DMS53 treated with DMSO at 0.1 percent for 48 hours (cell line): ENCODE measurements around the gene TSPAN3.

Experiments
- DNase-seq: peaks from one replicate; lab custom pipeline; 2025; ENCODE audit not compliant: unreplicated experiment; lab: John Stamatoyannopoulos, UW

TSPAN3 gene

DNA sequence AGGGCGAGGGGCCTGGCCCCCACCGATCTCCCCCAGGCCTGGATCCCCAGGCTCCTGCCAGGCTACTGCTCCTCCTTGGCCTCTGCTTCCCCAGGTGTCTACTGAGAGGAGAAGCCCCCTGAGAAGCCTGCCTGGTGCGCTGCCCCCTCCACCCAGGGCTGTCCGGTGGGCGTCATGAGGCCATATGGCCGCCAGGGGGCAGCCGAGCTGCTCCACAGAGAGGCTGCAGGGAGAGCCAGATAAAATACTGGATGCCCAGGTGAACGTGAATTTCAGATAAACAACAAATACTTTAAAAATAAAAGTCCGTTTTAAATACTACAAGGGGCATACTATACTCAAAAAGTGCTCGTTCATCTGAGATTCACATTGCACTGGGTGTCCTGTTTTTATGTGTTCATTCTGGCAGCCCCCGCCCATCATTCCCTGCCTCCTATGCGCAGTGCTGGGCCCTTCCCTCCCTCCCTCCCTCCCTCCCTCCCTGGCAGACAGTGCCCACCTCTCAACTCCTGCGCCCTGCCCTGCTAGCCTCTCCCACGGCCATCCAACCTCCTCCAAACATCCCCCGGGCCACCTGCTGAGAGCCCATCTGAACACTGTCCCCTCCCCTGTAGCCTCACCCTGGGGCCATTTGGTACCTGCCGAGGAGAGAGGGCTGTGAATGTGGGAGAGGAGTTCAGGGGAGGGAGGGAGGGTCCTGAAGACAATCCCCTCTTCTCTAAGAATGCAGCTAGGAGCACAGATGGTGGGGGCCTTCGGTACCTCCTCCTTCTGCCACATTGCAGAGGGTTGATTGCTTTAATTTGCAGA, 46.4 kb downstream of the TSPAN3 start:
- DNase-seq = no peak

DNA sequence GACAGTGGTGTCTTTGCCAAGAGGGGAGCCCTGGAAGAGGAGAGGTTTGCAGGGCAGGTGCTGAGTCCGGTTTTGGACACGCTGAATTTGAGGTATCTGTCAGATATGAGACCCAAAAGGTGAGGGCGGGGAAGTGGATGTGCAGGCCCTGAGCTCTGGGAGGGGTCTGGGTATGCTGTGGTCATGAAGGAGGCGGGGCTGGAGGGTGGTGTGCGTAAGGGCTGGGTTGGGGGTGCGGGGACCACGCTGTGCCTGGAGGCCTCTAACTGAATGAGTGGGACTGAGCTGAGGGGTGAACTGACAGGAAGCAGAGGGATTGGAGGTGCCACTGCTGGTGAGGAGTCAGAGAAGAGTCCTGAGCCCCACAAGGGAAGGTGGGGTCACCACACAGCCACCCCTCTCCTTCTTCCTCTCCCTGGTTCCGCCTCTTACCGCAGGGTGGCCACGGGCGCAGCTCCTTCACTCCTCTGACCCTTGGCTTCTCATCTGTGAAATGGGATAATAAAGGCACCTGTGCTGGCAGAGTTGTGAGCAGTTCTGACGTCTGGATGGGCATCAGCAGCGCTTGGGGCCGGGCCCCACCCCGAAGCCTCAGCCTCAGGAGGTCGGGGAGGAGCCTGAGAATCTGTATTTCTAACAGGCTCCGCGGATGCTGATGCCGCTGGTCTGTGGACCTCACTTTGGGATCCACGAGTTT, 47.2 kb downstream of the TSPAN3 start:
- no peak for DNase-seq

DNA sequence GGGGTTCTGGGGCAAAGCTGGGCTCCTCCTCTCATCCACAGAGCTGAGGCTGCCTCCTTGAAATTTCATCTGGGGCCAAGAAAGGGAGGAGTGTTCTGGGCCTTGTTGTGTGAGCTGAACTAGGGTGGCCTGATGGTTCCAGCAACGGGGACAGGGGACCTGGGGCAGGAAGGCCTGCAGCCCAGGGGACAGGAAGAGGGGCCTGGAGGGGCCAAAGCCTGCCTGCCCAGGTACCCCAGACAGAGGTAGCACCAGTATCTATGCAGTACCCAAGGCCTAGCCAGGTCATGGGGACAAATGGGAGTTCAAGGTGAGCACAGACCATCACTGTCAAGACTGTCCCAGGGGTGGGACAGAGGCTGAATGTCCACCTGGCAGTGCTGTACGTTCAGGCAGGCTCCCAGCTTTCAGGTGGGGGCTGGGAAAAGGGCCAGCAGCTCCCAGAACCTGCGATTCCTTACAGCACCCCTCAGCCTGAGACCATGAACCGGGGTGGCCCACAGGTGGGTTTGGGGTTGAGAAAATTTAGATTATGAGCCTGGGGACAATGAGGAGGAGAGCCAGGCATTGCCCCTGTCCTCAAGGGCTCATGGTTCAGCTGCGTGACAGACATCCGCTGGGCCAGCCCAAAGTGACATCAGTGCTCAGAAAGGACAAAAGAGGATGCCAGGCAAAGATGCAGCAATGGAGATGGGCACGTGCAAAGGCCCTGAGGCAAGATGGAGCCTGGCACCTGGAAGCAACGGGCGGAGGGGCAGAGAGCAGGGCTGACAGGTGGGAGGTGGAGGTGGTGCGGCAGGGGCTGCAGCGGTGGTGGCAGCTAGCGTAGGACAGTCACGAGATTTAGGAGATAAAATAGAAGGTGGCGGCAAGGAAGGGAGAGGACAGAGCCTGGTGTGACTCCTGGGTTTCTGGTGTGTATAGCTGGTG, 48.0 kb downstream of the TSPAN3 start:
- DNase-seq = no peak

DNA sequence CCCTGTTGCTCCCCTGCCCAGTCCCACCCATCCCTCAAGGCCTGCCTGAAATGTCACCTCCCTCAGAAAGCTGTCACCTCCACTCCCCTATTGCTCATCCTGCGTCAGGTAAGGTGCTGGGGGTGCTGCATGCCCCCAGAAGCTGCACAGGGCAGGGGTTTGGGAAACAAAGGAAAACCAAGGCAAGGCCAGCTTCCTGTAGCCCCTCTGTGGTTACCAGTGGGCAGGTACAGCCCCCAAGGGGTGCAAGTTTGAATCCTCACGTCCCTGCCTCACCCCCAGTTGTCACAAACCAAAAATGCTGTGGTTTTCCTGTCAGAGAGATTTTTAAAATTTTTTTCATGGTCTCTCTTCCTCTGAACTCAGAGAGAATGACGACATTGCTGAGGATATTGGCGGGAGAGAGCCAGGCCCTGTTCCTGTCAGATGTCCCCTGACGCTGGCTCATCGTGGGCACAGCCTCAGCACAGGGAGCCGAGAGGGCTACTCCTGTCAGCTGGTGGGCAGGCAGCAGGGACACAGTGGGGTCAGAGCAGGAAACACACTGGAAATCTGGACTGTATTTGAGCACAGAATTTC, 49.0 kb downstream of the TSPAN3 start:
- no peak for DNase-seq

DNA sequence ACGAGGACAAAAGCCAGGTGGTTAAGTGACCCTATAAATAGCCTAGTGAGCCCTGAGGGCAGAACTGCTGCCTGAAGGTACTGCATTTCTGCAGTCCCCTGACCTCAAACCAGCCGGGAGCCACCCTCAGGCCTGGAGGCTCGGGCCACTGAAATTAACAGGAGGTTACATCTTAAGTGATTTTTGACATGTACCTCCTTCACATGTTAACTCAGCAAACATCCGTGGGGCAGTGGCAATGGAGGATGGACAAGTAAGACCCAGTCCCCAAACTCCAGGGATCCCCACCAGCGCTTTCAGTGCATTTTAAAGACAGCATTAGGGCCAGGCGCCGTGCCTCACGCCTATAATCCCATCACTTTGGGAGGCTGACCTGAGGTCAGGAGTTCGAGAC, 49.8 kb downstream of the TSPAN3 start:
- no peak for DNase-seq

DNA sequence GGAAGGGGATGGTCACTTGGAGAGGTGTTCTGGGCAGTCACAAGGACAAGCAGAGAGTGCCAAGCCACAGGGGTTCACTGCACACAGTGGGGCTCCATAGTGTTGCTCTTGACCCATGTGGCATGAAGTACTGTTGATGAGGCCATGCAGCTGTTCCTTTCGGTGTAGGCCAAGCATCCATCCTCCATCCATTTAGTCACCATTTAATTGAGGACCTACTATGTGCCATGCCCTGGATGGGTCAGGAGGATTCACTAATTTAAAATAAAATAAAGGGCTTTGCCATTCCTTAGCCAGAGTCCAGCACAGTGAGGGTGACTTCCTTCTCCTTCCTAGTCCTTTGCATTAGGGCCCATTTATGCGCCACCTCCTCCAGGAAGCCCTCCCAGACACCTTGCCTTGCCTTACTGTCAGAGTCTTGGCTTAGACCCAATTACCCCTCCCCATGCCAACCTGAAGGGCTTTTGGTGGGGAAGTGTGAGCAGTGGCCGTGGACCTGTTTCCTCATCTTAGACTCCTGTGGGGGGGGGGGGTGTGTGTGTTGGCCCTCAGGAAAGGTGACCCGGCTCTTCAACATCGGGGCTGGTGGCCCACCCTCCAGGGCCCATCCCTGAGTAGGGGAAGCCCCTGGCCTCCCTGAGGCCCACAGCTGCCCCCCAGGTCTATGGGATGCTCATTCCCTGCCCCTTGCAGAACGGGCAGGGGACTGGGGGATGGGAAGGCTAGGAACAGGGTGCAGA, 50.4 kb downstream of the TSPAN3 start:
- no peak for DNase-seq

DNA sequence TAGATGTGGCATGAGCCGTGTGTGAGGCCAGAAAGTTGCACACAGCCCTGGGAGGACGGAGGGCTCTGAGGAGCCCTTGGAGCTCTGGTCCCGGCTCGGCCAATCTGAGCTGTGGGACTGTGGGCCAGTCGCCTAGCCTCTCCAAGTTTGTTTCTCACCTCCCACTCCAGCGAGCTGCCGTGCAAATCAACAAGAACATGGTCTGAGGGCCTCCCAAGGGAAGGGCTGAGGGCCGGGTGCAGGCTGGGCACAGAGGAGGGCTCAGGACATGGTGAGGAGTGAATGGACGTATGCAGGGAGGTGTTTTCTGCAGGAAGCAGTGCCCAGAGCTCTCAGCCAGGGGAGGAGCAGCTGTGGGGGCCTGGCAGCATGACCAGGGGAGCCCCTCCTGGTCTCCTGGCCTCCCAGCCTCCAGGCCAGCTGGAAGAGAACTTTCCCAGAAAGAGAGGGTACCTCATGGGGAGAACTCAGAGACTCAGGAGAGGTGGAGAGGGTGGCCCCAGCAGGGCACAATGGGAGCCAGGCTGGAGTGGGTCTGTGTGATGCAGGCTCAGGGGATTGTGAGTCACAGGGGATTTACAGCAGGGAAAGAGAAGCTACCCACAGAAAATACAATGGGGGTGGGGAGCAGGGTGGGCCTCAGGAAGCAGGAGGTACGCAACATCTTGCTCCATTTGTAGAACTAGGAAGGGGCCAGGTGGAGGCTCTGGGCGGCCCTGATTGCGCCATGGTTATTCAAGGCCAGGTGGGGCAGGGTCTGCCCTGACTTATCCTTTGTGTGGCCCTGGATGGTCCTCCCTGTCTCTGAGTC, 51.2 kb downstream of the TSPAN3 start:
- DNase-seq = no peak

DNA sequence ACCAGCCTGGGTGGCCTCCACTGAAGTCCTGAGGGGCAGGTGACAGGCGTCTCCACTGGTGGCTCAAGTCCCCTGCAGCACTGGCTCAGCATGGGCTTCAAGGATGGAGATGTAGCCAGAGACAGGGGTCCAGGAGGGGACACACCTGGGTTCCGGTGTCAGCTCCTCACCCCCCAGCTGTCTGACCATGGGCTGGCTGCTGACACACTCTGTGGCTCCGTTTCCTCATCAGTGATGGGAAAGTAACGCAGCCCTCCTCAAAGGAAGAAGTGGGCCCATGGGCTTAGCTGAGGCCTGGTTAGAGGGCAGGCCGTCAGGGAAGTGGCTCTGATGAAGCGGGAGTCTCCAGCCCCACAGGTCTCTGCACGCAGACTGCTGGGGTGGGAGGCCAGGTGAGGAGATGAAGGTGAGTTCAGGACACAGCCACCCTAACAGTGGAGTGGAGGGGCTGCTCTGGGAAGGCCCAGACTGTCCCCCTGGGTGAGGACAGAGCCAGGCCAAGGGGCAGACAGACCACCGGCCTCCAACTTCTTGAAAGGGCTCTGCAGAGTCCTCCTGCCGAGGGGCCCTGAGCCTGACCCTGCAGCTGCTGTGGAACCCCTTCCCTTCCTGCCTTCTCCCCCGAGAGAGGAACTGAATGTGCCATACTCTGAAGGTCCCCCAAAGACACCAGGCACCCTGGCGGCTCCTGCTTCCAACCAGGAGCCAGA, 52.0 kb downstream of the TSPAN3 start:
- DNase-seq = no peak

DNA sequence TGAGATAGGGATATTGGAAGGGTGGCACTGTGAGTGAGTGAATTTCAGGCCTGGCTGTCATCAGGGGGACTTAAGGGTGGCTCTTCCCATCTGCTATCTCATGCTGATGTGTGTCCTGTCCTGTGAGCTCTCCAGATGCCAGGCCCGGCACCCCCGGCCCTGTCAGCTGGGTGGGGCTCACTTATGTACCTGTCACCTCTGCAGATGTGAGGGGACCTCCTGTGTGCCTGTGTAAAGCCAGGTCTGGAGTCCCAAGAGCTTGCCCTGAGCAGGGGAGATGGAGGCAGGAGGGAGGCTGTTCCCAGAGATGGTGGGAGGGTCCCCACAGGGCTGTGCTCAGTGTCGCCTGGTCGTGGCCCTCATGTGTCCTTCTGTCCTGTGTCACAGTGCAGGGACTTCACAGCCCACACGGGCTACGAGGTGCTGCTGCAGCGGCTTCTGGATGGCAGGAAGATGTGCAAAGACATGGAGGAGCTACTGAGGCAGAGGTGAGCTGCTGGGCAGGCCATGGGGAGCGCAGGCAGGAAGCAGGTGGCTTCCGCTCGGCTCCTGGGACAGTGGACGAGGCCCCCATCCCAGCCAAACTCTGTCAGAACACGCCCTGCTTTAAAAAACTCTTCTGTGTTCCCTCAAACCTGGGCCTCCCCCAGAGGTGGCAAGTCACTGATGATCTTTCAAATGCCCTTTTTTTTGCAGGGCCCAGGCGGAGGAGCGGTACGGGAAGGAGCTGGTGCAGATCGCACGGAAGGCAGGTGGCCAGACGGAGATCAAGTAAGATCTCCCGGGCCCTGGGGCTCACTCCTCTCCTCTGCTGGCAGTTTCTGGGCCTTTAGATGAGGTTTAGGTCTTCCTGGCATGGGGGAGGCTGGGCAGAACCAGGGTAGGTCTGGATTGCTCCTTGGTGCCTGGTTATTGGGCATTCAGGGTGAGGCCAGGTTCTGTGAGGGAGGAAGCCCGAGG, 52.9 kb downstream of the TSPAN3 start:
- no peak for DNase-seq

DNA sequence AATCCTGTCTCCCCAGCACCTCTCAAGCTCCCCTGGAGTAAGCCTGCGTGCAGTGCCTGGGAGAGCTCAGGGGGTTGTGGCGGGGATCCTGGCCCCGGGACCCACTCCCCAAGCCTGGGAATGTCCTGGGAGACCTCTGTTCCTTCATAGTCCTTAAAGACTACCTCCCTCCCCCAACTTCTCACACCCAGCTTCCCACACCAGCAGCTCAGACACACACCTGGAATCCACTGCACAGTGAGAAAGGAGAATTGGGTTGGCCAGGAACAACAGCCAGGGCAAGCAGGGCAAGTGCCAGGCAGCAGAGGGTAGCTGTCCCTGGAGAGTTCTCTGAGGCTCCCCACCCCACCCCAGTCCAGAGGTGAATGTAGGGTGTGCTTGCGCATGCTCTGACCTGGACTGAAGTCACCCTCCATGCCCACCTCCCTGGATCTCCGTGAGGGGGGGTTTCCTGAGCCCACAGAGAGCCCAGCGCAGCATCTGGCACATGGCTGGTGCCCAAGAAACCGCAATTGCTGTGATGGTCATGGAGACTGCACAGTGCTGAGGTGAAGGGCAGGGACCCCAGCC, 53.7 kb downstream of the TSPAN3 start:
- DNase-seq = no peak

DNA sequence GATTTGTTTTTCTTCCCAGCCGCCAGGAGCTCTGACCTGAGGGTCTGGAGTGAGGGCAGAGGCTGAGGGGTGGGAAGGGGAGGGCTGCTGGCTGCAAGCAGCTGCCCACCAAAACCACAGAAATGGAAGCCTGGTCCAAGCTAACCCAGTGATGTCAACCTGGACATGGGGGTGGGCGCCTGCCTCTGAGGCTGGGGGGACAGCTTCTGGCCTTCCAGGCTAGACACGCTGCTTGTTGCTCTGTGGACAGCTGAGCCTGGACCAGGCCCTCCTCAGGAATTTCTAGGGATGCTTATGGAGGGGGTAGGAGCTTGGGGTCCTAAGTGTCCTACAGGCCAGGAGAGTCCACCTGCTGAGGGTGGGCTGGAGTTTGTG, 54.6 kb downstream of the TSPAN3 start:
- DNase-seq = no peak

DNA sequence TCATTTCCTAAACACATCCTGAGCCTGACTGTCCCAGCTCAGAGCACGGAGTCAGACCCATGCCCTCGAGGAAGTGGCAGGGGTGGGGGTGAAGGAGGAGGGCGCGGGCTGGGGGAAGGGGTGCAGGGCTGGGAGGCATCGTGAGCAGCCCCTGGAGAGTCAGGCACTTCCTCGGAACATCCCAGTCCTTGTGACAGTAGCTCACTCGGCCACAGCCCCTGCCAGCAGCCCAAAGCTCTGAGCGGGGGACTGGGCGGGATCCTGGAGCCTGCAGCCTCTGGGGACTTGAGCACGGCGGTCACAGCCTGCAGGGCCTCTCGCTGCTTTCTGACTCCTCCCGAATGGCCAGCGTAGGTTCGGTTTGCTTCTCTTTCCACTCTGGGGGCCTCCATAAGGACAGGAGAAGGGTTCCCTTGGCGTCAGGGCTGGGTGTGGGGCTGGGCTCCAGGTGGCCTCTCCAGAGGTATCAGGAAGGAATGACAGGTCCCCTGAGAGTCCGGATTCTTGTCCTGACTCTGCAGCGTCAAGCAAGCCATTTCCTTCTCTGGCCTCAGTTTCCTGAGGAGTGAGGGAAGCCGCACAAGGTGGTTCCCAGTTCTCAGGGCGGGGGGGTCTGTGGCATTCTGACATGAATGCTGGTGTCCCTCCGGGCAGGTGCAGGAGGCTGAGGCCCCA, 55.1 kb downstream of the TSPAN3 start:
- DNase-seq = no peak

DNA sequence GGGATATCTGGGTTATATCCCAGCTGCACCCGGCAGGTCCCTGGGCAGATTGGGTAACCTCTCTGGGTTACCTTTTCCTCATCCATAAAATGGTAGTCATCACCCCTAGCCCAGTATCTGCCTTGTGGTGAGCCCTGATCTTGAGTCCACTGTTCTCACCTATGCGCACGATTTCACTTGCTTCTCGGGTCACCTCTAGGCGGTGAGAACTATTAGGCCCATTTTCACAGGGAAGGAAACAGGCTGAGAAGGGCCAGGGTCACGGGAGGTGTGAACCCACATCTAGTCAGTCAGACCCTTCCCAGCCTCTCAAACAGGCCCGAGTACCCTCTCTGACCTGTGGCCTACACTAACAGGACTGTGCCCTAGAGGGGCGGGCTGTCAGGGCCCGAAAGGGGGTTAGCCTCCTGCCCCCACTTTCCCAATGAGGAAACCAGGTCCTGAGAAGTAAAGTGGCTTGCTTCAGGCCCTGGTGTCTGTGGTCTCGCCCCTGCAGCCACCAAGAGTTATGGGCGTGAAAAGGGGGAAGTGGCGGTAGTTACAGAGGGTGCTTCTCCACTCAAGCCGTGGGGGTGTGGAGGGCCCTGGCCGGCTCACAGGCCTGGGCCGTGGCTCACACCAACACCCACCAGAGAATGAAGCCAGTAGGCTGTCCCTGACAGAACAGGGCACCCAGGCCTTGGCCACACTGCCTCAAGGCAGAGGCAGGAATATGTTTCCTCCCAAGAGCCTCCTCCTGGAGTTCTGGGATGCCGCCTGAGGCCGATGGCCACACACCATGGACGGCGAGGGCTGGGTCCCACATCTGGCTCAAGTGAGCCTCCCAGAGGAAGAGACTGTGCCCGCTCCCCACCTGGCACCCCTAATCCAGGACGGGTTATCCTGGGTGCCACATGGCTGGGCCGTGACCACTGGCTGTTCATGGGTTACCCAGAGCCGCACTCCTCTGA, 56.5 kb downstream of the TSPAN3 start:
- no peak for DNase-seq

DNA sequence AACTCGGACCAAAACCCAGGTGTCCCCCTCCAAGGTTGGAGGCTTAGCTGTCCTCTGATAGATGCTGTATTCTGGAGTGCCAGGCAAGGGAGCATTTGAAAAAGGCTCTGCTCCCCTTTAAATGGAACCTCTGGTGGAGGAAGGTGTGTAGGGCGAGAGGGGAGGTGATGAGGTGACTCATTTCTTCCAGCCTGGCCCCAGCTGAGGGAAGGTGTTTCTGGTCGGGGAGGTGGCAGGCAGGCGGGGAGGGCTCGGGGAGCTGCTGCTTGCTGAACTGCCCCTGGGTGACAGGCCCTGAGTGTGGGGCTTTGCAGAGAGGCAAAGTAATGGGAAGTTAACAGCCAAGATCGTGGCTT, 57.2 kb downstream of the TSPAN3 start:
- DNase-seq = no peak

DNA sequence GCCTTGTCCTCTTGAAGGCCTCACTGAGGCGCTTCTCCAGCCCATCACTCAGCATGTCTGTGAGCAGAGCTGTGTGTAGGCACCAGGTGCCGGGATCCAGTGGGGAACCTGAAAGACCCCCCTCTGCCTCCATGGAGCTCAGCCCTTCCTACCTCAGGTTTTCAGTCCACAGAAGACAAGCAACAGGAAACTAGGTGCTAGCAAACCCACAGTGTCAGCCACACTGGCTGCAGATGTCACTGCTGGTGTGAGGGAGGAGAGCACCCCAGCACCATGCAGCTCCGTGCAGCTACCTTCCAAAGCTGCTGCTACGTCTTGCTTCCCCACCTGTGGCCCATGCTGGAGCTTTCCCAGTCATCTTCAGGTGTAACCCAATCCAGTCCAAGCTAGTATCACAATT, 58.0 kb downstream of the TSPAN3 start:
- no peak for DNase-seq

DNA sequence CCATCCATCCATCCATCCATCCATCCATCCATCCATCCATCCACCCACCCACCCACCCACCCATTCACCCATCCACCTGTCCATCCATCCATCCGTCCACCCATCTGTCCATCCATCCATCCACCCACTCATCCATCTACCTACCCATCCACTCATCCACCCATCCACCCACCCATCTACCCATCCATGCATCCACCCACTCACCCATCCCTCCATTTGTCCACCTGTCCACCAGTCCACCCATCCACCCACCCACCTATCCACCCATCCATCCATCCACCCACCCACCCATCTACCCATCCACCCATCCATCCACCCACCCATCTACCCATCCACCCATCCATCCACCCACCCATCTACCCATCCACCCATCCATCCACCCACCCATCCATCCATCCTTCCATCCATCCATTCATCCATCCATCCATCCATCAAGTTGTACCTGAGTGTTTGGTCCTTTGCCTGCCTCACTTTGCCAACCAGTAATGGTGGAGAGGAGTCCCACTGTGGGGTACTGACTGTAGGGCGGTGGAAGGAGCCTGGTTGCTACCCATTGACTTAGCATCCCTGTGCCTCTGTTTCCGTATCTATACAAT, 58.7 kb downstream of the TSPAN3 start:
- no peak for DNase-seq
